SK-MEL-5 (cell line): Measurements from ENCODE around the gene DNAJB7. TPM values are rescaled to one million over a fixed set of nuclear protein-coding genes. Genes with fewer than 3 reads are reported as not detected.
"Not testable (repeated sequence)": the region's sequence is repeated elsewhere in the genome, so short reads cannot be mapped to it uniquely, and the experiment has no call there.

Experiments
- DNase-seq: peaks from one replicate; pipeline ENCODE4 v3.0.0-alpha.2; 2016; ENCODE audit warnings: low read depth, low spot score
- in situ Hi-C: cut with HindIII; loops from 2 replicates; pipeline ENCODE4 v1.10.0; 2016; ENCODE audit warnings: low sequenced_read_pairs, high pct_unique_total_duplicates, low pct_unique_long_range_greater_than_20kb
- polyA plus RNA-seq, 2 experiments: library from polyadenylated mRNA; depleted of rRNA; stranded (reverse); fragments of >200 nt; gene quantifications; 2 replicates each; pipeline ENCODE4 v1.2.3, GENCODE V29; 2015
- total RNA-seq: library from RNA; depleted of rRNA; stranded (reverse); fragments of >200 nt; shearing (Covaris generic); gene quantifications from 2 replicates; pipeline ENCODE4 v1.2.3, GENCODE V29; 2014; rRNA removed

Gene DNAJB7
- total RNA-seq, result not detected in 2 replicates
- not detected in 2 replicates for polyA plus RNA-seq (2015; cell fraction: cytosol; rRNA removed)
- polyA plus RNA-seq (2015; cell fraction: nucleus; rRNA removed), result not detected in 2 replicates

GRCh38 chr22:40862013-40862412, at the start of gene DNAJB7:
Gene DNAJB7 (minus strand): TSS chr22:40862113. CDS start chr22:40861994, 119 bp downstream.
- in situ Hi-C loops, result no loop called here
- DNase-seq, result no peak

GRCh38 chr22:40908895-40909294, 47.0 kb upstream of the DNAJB7 start:
- DNase-seq, result no peak
- in situ Hi-C loops, result no loop called here

GRCh38 chr22:40904101-40904500, 42.2 kb upstream of the DNAJB7 start:
- in situ Hi-C loops, result no loop called here
- no peak for DNase-seq

- in situ Hi-C loops, result no loop called here
- DNase-seq, result peak; percentile 83
Measured at GRCh38 chr22:40898850-40899357, 37.0 kb upstream of the DNAJB7 start.

GRCh38 chr22:40894417-40894816, 32.5 kb upstream of the DNAJB7 start:
- in situ Hi-C loops, result no loop called here
- no peak for DNase-seq

- in situ Hi-C loops, result no loop called here
- no peak for DNase-seq
Measured at GRCh38 chr22:40890881-40891280, 29.0 kb upstream of the DNAJB7 start.

- DNase-seq, result no peak
- in situ Hi-C loops, result no loop called here
Measured at GRCh38 chr22:40889116-40889515, 27.2 kb upstream of the DNAJB7 start.

GRCh38 chr22:40878922-40879321, 17.0 kb upstream of the DNAJB7 start:
- no peak for DNase-seq
- in situ Hi-C loops, result no loop called here

- in situ Hi-C loops, result no loop called here
- DNase-seq, result no peak
Measured at GRCh38 chr22:40877488-40877887, 15.6 kb upstream of the DNAJB7 start.

- no peak for DNase-seq
- in situ Hi-C loops, result no loop called here
Measured at GRCh38 chr22:40876907-40877306, 15.0 kb upstream of the DNAJB7 start.

GRCh38 chr22:40875111-40875510, 13.2 kb upstream of the DNAJB7 start:
- DNase-seq, result no peak
- in situ Hi-C loops, result no loop called here

GRCh38 chr22:40874016-40874415, 12.1 kb upstream of the DNAJB7 start:
- DNase-seq, result no peak
- in situ Hi-C loops, result no loop called here

- in situ Hi-C loops, DNase-seq: not testable (repeated sequence)
Measured at GRCh38 chr22:40868379-40868778, 6.5 kb upstream of the DNAJB7 start.

- DNase-seq, result no peak
- in situ Hi-C loops, result no loop called here
Measured at GRCh38 chr22:40867109-40867508, 5.2 kb upstream of the DNAJB7 start.

GRCh38 chr22:40862537-40862936, 624 bp upstream of the DNAJB7 start:
- in situ Hi-C loops, result no loop called here
- DNase-seq, result no peak

- in situ Hi-C loops, result no loop called here
- DNase-seq, result no peak
Measured at GRCh38 chr22:40857309-40857855, 4.5 kb downstream of the DNAJB7 start.

- peak; percentile 98 for DNase-seq
- in situ Hi-C loops, result no loop called here
Measured at GRCh38 chr22:40856513-40857308, 5.2 kb downstream of the DNAJB7 start, which contains the start of the genes ST13 and XPNPEP3. Gene ST13 (minus strand): TSS chr22:40856639. CDS start chr22:40856540, 99 bp downstream. Gene XPNPEP3 (plus strand): TSS chr22:40857148. CDS start chr22:40857182, 34 bp downstream.

GRCh38 chr22:40855979-40856512, 5.9 kb downstream of the DNAJB7 start:
- DNase-seq, result peak; percentile 32
- in situ Hi-C loops, result no loop called here
